DMS53 treated with DMSO at 0.1 percent for 48 hours (cell line): ENCODE data around the gene CHD2.

Source experiments
- DNase-seq: peaks from one replicate; lab custom pipeline; 2025; ENCODE audit not compliant: unreplicated experiment; lab: John Stamatoyannopoulos, UW

CHD2 gene

GRCh38 chr15:92958105-92958504 lies 58.0 kb downstream of the CHD2 start:
- no peak for DNase-seq

- DNase-seq: no peak
Observed at GRCh38 chr15:92959219-92959618, 59.1 kb downstream of the CHD2 start.

- DNase-seq: no peak
Observed at GRCh38 chr15:92960996-92961681, 61.0 kb downstream of the CHD2 start.

GRCh38 chr15:92962914-92963313 lies 62.8 kb downstream of the CHD2 start:
- no peak for DNase-seq

- no peak for DNase-seq
Observed at GRCh38 chr15:92963794-92964193, 63.7 kb downstream of the CHD2 start.

GRCh38 chr15:92968926-92969651 lies 69.0 kb downstream of the CHD2 start:
- DNase-seq: no peak

GRCh38 chr15:92970656-92971055 lies 70.5 kb downstream of the CHD2 start:
- DNase-seq: no peak

GRCh38 chr15:92971081-92971480 lies 71.0 kb downstream of the CHD2 start:
- DNase-seq: no peak

GRCh38 chr15:92971713-92972112 lies 71.6 kb downstream of the CHD2 start:
- DNase-seq: no peak

- no peak for DNase-seq
Observed at GRCh38 chr15:92974183-92974915, 74.2 kb downstream of the CHD2 start.

- no peak for DNase-seq
Observed at GRCh38 chr15:92979011-92979701, 79.0 kb downstream of the CHD2 start.

- no peak for DNase-seq
Observed at GRCh38 chr15:92981333-92981732, 81.2 kb downstream of the CHD2 start.

GRCh38 chr15:92984161-92984560 lies 84.0 kb downstream of the CHD2 start:
- no peak for DNase-seq

GRCh38 chr15:92989470-92989869 lies 89.3 kb downstream of the CHD2 start:
- DNase-seq: no peak

GRCh38 chr15:92990031-92990430 lies 89.9 kb downstream of the CHD2 start:
- DNase-seq: no peak

- DNase-seq: no peak
Observed at GRCh38 chr15:92992720-92993119, 92.6 kb downstream of the CHD2 start.

GRCh38 chr15:92997821-92998220 lies 97.7 kb downstream of the CHD2 start:
- DNase-seq: no peak

- no peak for DNase-seq
Observed at GRCh38 chr15:93001156-93001555, 101.0 kb downstream of the CHD2 start.

- DNase-seq: no peak
Observed at GRCh38 chr15:93001881-93002280, 101.8 kb downstream of the CHD2 start.

GRCh38 chr15:93005133-93005532 lies 105.0 kb downstream of the CHD2 start:
- no peak for DNase-seq

GRCh38 chr15:93007994-93008393 lies 107.9 kb downstream of the CHD2 start:
- DNase-seq: no peak
